HepG2 (cell line): ENCODE measurements around the gene HPD.

Experiments used
- GATAD1 ChIP-seq: IDR thresholded peaks from 2 replicates; pipeline ENCODE4 v1.6.1; 2016; ENCODE audit warnings: missing genetic modification reagents, missing compliant biosample characterization
- HCFC1 ChIP-seq: fragments of 150-350 bp; IDR thresholded peaks from 2 replicates; pipeline ENCODE4 v1.6.1; 2014; ENCODE audit warnings: low read depth, low read length
- TCF12 ChIP-seq, 2 experiments: fragments of 450-650 bp in 1 of 2; sonication (generic) in 1 of 2; formaldehyde crosslinking in 1 of 2; IDR thresholded peaks; 2 replicates each; pipeline versions ENCODE4 v1.6.1 to v1.8.0; 2017 to 2022; ENCODE audit warnings: antibody characterized with exemption in 1 of 2, mild to moderate bottlenecking in 1 of 2, missing genetic modification reagents in 1 of 2, moderate library complexity in 1 of 2
- ZNF24 ChIP-seq: fragments of 450-650 bp; IDR thresholded peaks from 2 replicates; pipeline ENCODE4 v1.6.1; 2017; ENCODE audit warnings: antibody characterized with exemption, mild to moderate bottlenecking

GRCh38 chr12:121872546-121873215 is 14.0 kb upstream of the HPD start:
- no peak for TF ChIP-seq GATAD1
- no peak for TF ChIP-seq HCFC1
- no peak for TF ChIP-seq ZNF24
- TF ChIP-seq TCF12 (IDR thresholded peaks at IDR 0.05): no peak
- TF ChIP-seq TCF12 (CRISPR knock-in tag; IDR thresholded peaks at IDR 0.05): no peak
